ENCODE measurements around the gene EIF2B4. TPM values are rescaled to one million over a fixed set of nuclear protein-coding genes. Genes with fewer than 3 reads are reported as not detected.

Gene EIF2B4
- total RNA-seq, 1 donor from 2014 or later: 43.3 TPM

GRCh38 chr2:27376151-27376865 lies 6.2 kb upstream of the EIF2B4 start:
- no peak for FAIRE-seq
- Histone ChIP-seq H2AFZ (ENCODE audit: low read depth, low read length) (no peak overlapping the region), H3K36me3 (ENCODE audit: insufficient read depth, low read length) (peaks cover 32% of the 10 kb centered on the region), H3K9me3 (ENCODE audit: insufficient read depth, low read depth, low read length) (no peaks in the 10 kb centered on the region), H3K4me1 (ENCODE audit: insufficient read depth, low read length) (peaks cover 22% of the 10 kb centered on the region), H3K4me2 (ENCODE audit: low read length) (no peak overlapping the region), H3K79me2 (ENCODE audit: insufficient read depth, low read length) (peaks cover 85% of the 10 kb centered on the region), H4K20me1 (ENCODE audit: insufficient read depth, low read length) (peaks cover 48% of the 10 kb centered on the region), H3K27ac (ENCODE audit: low read depth, low read length) (no peak overlapping the region), H3K9ac (ENCODE audit: low read length) (no peak overlapping the region), H3K27me3 (ENCODE audit: insufficient read depth, low read length) (no peaks in the 10 kb centered on the region), H3K4me3 (ENCODE audit: insufficient read depth, low read depth, low read length) (no peak overlapping the region)
- TF ChIP-seq EZH2 (IDR thresholded peaks at IDR 0.05; ENCODE audit: insufficient read depth, low read length): no peak
- no peak for DNase-seq (ENCODE audit: low read depth)
- peaks cover 18% of the 10 kb centered on the region for H3K4me1 Mint-ChIP-seq (ENCODE audit: low read depth, unreplicated experiment)
- H3K9me3 Mint-ChIP-seq (ENCODE audit: unreplicated experiment): peaks cover 2% of the 10 kb centered on the region
- H3K27ac Mint-ChIP-seq (ENCODE audit: unreplicated experiment): no peak overlapping the region
- H3K27me3 Mint-ChIP-seq (ENCODE audit: low read depth, unreplicated experiment): no peaks in the 10 kb centered on the region
- H3K4me3 Mint-ChIP-seq (ENCODE audit: unreplicated experiment): no peak overlapping the region
- peaks cover 14% of the 10 kb centered on the region for H3K36me3 Mint-ChIP-seq (ENCODE audit: low read depth, unreplicated experiment)

- no peak for FAIRE-seq
- H4K20me1 ChIP-seq (ENCODE audit: insufficient read depth, low read length): peaks cover 48% of the 10 kb centered on the region
- no peaks in the 10 kb centered on the region for H3K27me3 Mint-ChIP-seq (ENCODE audit: low read depth, unreplicated experiment)
- no peak overlapping the region for H3K4me3 Mint-ChIP-seq (ENCODE audit: unreplicated experiment)
- H3K79me2 ChIP-seq (ENCODE audit: insufficient read depth, low read length): peaks cover 90% of the 10 kb centered on the region
- peaks cover 19% of the 10 kb centered on the region for H3K4me1 ChIP-seq (ENCODE audit: insufficient read depth, low read length)
- H3K9me3 Mint-ChIP-seq (ENCODE audit: unreplicated experiment): peaks cover 2% of the 10 kb centered on the region
- H3K27ac ChIP-seq (ENCODE audit: low read depth, low read length): no peak overlapping the region
- H3K9ac ChIP-seq (ENCODE audit: low read length): no peak overlapping the region
- H3K36me3 ChIP-seq (ENCODE audit: insufficient read depth, low read length): peaks cover 32% of the 10 kb centered on the region
- DNase-seq (ENCODE audit: low read depth): no peak
- no peak overlapping the region for H3K4me3 ChIP-seq (ENCODE audit: insufficient read depth, low read depth, low read length)
- no peaks in the 10 kb centered on the region for H3K27me3 ChIP-seq (ENCODE audit: insufficient read depth, low read length)
- H3K4me2 ChIP-seq (ENCODE audit: low read length): no peak overlapping the region
- peaks cover 19% of the 10 kb centered on the region for H3K4me1 Mint-ChIP-seq (ENCODE audit: low read depth, unreplicated experiment)
- peaks cover 14% of the 10 kb centered on the region for H3K36me3 Mint-ChIP-seq (ENCODE audit: low read depth, unreplicated experiment)
- no peak overlapping the region for H3K27ac Mint-ChIP-seq (ENCODE audit: unreplicated experiment)
- H3K9me3 ChIP-seq (ENCODE audit: insufficient read depth, low read depth, low read length): no peaks in the 10 kb centered on the region
- no peak overlapping the region for H2AFZ ChIP-seq (ENCODE audit: low read depth, low read length)
- TF ChIP-seq EZH2 (IDR thresholded peaks at IDR 0.05; ENCODE audit: insufficient read depth, low read length) (no peak), CTCF (IDR thresholded peaks at IDR 0.05; ENCODE audit: insufficient read depth, low read depth, low read length) (no peak)
Observed at GRCh38 chr2:27375513-27376099, 5.5 kb upstream of the EIF2B4 start.

GRCh38 chr2:27373567-27373966 lies 3.4 kb upstream of the EIF2B4 start:
- no peak for FAIRE-seq

More at GRCh38 chr2:27373567-27373966, 3.4 kb upstream of the EIF2B4 start:
- peaks cover 11% of the 10 kb centered on the region for H3K36me3 Mint-ChIP-seq (ENCODE audit: low read depth, unreplicated experiment)
- H3K4me1 Mint-ChIP-seq (ENCODE audit: low read depth, unreplicated experiment): peaks cover 18% of the 10 kb centered on the region
- TF ChIP-seq EZH2 (IDR thresholded peaks at IDR 0.05; ENCODE audit: insufficient read depth, low read length) (no peak), CTCF (IDR thresholded peaks at IDR 0.05; ENCODE audit: insufficient read depth, low read depth, low read length) (no peak)
- peaks cover 91% of the 10 kb centered on the region for H3K79me2 ChIP-seq (ENCODE audit: insufficient read depth, low read length)
- H3K4me1 ChIP-seq (ENCODE audit: insufficient read depth, low read length): peaks cover 21% of the 10 kb centered on the region
- H3K9me3 Mint-ChIP-seq (ENCODE audit: unreplicated experiment): peaks cover 2% of the 10 kb centered on the region
- no peak overlapping the region for H2AFZ ChIP-seq (ENCODE audit: low read depth, low read length)
- H3K36me3 ChIP-seq (ENCODE audit: insufficient read depth, low read length): peaks cover 32% of the 10 kb centered on the region
- no peak for DNase-seq (ENCODE audit: low read depth)
- H4K20me1 ChIP-seq (ENCODE audit: insufficient read depth, low read length): peaks cover 56% of the 10 kb centered on the region
- no peak overlapping the region for H3K9ac ChIP-seq (ENCODE audit: low read length)
- no peak overlapping the region for H3K4me3 ChIP-seq (ENCODE audit: insufficient read depth, low read depth, low read length)
- H3K27me3 ChIP-seq (ENCODE audit: insufficient read depth, low read length): no peaks in the 10 kb centered on the region
- H3K27ac ChIP-seq (ENCODE audit: low read depth, low read length): no peak overlapping the region
- peak overlapping the region; percentile 63 for H3K4me3 Mint-ChIP-seq (ENCODE audit: unreplicated experiment)
- H3K27ac Mint-ChIP-seq (ENCODE audit: unreplicated experiment): no peak overlapping the region
- no peak overlapping the region for H3K4me2 ChIP-seq (ENCODE audit: low read length)
- H3K27me3 Mint-ChIP-seq (ENCODE audit: low read depth, unreplicated experiment): no peaks in the 10 kb centered on the region
- no peaks in the 10 kb centered on the region for H3K9me3 ChIP-seq (ENCODE audit: insufficient read depth, low read depth, low read length)
